GM21360 (cell line): ENCODE measurements around the gene CASP7.
"Not testable (repeated sequence)": the region's sequence is repeated elsewhere in the genome, so short reads cannot be mapped to it uniquely, and the experiment has no call there.

Source experiments
- ATAC-seq: cut with Tn5 transposase; IDR thresholded peaks from one replicate; pipeline ENCODE4 v1.9.1; 2021; ENCODE audit warnings: mild to moderate bottlenecking, moderate library complexity; ENCODE audit not compliant: unreplicated experiment

Gene CASP7

GRCh38 chr10:113679463-113680189, at the start of gene CASP7:
CASP7 (plus strand) TSS chr10:113679912; CDS start chr10:113697494, 17,582 bp downstream.
- ATAC-seq, result peak; percentile 72

GRCh38 chr10:113630929-113631533, 48.7 kb upstream of the CASP7 start:
- no peak for ATAC-seq

GRCh38 chr10:113631684-113632367, 47.9 kb upstream of the CASP7 start:
- no peak for ATAC-seq

- ATAC-seq, result no peak
These were observed 39.7 kb upstream of the CASP7 start for GRCh38 chr10:113639966-113640365.

GRCh38 chr10:113641702-113642101, 38.0 kb upstream of the CASP7 start:
- ATAC-seq, result no peak

- no peak for ATAC-seq
These were observed 36.5 kb upstream of the CASP7 start for GRCh38 chr10:113643183-113643582.

- no peak for ATAC-seq
These were observed 35.3 kb upstream of the CASP7 start for GRCh38 chr10:113644185-113645120.

- ATAC-seq, result no peak
These were observed 33.1 kb upstream of the CASP7 start for GRCh38 chr10:113646336-113647201.

GRCh38 chr10:113647812-113648211, 31.9 kb upstream of the CASP7 start:
- no peak for ATAC-seq

- no peak for ATAC-seq
These were observed 31.2 kb upstream of the CASP7 start for GRCh38 chr10:113648478-113648877.

- no peak for ATAC-seq
These were observed 29.5 kb upstream of the CASP7 start for GRCh38 chr10:113650172-113650571.

- no peak for ATAC-seq
These were observed 28.7 kb upstream of the CASP7 start for GRCh38 chr10:113651021-113651420.

GRCh38 chr10:113651898-113652297, 27.8 kb upstream of the CASP7 start:
- ATAC-seq, result no peak

GRCh38 chr10:113652456-113652855, 27.3 kb upstream of the CASP7 start:
- not testable (repeated sequence) for ATAC-seq

GRCh38 chr10:113656896-113657295, 22.8 kb upstream of the CASP7 start:
- no peak for ATAC-seq

- no peak for ATAC-seq
These were observed 22.2 kb upstream of the CASP7 start for GRCh38 chr10:113657544-113657943.

- no peak for ATAC-seq
These were observed 18.4 kb upstream of the CASP7 start for GRCh38 chr10:113661332-113661731.

GRCh38 chr10:113663142-113663541, 16.6 kb upstream of the CASP7 start:
- ATAC-seq, result no peak

GRCh38 chr10:113663908-113664307, 15.8 kb upstream of the CASP7 start, which contains the start of gene NRAP:
NRAP (minus strand) TSS chr10:113664041; CDS start chr10:113663882, 159 bp downstream.
- no peak for ATAC-seq

- ATAC-seq, result no peak
These were observed 14.4 kb upstream of the CASP7 start for GRCh38 chr10:113665352-113665751.
